GM18520 (cell line): ENCODE results near the gene CHRD.

Experiments used
- ATAC-seq: cut with Tn5 transposase; IDR thresholded peaks from one replicate; pipeline ENCODE4 v1.9.1; 2021; ENCODE audit not compliant: unreplicated experiment

Gene CHRD

DNA sequence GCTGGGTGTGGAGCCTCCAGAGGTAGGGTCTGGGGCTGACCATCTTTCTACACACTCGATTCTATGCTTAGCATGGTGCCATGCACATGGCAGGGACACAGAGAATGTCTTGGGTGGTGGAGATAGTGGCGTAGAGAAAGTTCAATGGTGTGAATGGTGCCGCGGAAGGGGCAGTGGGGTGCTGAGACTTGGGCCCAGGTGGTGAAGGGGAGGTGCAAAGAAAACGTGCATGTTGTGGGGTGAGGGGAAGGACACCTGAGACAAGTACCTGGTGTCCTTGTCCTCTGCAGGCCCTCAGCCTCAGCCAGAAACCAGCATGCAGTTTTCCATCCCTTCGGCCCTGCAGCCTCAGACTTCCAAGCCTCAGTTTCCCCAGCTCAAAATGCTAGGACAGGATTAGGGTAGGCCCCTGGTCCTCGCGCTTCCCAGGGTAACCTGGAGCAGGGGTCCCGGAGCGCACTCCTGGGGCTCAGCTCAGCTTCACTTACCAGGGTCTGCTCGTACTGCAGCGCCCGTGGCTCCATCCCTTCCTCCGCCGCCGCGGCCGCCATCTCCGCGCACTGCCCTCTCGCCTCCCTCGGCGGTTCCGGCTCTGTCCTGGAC lies 18.8 kb upstream of the CHRD start:
- ATAC-seq: peak; percentile 2

- peak; percentile 27 for ATAC-seq
Measured at GRCh38 chr3:184361532-184361931, 18.3 kb upstream of the CHRD start, which contains the start of the genes CLCN2 and POLR2H. Gene CLCN2, minus strand, starts transcription at chr3:184361605. Its CDS starts 126 bp downstream, at chr3:184361479. Gene POLR2H, plus strand, starts transcription at chr3:184361710. Its CDS starts 1,783 bp downstream, at chr3:184363493.

DNA sequence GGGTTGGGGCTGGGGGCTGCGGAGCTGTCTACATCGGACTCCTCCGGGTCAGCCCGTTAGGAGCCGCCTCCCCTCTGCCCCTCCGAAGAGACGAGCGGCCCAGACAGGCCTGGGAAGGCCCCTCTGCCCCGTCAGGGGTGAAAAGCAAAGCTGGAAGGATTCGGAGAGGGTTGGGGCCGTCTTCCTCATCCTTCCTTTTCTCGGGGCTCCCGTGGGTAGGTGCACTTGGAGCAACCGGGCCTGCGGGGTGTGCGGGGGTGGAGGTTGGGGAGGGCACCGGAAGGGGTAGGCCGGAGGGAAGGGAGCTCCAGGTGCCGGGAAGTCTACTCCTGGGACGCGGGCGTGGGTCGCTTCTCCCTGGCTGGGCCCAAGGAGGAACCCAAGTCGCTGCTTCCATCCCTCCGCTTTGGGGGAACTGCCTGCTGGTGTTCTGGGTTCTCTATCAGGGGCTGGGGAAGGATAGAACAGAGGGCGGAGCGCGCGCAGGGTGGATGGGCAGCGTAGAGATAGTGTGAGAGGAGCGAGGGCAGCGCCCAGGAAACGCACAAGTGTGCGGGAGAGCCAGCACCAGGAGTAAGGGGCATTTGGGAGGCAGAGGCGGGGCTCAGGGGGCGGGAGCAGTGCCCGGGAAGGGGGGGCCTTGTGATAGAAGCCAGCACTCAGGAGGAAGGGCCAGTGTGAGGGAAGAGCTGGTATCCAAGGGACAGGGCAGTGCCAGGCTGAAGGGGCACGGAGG lies 17.8 kb upstream of the CHRD start:
- no peak for ATAC-seq

DNA sequence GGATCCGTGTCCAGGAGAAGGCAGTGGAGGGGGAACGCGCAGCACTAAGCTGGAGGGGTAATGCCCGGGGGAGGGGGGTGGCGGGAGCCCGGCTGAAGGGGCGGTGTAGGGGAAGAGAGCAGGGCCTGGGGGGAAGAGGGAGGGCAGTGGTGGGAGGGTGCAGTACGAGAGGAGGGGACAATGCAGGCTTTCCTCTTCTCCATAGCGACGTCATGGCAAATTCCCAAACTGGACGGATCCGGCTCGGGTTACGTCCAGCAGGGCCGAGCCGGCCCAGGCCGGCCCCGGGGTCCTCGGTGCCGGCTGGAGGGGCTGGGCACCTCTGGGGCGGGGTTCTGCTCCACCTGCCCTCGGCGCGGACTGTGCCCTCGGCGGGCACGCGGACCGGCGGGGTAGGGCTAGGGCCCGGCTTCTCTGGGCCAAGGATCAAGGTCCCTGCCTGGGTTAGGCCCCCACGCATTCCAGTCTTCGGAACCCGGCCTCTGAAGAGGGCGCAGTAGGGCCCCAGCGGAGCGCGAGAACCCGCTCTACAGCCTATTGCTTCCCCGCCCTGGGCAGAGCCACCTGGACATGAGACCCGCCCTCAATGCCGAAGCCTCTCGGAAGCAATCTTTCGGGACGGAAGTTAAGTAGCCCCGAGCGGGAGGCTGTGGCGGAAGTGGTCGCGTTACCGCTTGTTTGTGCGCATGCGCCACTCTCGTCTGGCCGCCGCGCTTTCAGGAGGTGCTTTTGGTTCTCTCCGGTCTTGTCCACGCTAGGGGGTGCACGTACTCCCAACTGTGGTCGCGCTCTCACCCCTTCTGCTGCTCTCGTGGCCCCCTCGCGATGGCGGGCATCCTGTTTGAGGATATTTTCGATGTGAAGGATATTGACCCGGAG lies 16.9 kb upstream of the CHRD start:
- ATAC-seq: peak; percentile 88

GRCh38 chr3:184366619-184367289 lies 13.1 kb upstream of the CHRD start:
- ATAC-seq: no peak

DNA sequence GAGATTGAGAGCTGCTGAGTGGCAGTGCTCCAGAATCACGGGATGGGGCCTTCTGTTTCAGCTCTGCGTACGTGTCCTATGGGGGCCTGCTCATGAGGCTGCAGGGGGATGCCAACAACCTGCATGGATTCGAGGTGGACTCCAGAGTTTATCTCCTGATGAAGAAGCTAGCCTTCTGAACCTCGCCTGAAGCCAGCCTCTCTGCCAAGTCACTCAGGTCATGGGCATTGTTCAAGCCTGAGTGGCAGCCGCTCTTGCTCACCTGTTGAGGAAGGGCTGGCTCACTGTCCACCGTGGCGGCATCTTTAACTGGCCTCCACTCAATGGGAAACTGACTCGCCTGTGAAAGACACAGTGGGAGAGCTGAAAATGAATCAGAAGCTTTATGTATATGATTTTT lies 11.7 kb upstream of the CHRD start:
- ATAC-seq: no peak

DNA sequence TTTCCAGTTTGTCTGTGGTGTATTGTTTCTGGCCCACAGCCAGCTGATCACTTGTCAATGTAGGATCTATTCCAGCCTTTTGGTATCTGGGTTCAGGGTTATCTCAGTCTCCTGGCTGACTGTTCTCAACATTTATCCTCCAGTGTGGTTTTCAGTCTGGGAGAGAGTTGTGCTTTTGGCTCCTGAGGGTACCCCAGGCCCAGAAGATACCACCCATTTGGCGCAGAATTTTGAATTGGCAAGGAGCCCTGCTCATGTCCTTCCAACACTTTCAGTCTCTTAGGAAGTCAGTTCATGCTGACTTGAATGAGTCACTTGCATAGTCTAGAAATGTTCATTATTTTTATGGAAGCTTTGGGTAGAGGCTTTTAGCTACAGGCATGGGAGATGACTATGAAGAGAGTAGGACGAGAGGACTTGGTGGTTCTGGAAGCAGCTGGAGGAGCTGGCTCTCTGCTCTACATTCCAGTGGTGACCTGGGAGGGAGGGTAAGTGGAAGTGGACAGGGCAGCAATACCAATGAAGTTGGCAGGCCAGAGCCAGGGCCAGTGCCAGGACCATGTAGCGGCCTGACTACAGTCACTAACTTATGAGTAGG lies 11.2 kb upstream of the CHRD start:
- ATAC-seq: no peak

- peak; percentile 50 for ATAC-seq
Measured at GRCh38 chr3:184371570-184372018, 8.3 kb upstream of the CHRD start.

GRCh38 chr3:184372296-184372821 lies 7.5 kb upstream of the CHRD start:
- no peak for ATAC-seq

DNA sequence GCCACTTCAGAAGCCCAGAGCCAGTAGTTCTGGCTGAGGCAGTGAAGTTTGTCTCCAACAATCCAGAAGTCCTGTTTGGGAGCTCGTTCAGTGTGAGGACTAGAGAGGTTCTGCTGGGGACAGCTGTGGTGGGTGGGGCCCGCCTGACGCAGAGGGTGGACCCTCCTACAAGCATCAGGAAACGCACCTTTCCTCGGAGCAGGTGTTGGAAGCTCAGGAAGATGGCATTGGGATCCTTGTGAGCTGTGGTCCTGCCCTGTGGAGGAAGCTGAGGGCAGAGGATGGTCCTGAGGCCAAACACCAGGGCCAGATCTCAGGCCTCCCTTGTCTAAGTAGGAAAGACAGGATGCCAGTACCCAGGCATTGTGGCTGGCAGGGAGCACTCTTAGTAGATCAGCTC lies 6.9 kb upstream of the CHRD start:
- ATAC-seq: no peak

DNA sequence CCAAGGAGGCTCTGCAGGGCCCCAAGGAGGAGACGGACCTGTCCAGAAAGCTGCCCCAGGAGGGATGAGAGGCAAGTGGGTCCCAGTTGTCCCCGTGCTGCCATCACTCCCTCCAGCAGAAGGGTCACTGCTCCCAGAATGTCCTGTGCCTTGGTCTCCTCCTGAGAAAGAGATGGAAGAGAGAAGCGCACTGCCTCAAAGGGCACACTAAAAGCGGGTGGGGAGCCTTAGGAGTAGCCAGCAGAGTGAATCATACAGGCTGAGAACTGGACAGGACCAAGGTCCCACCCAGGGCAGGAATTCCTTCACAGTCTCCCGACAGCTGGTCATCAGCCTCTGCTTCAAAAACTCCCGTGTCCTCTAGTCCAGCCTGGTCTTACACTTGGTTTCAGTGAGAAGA lies 6.4 kb upstream of the CHRD start:
- ATAC-seq: no peak

GRCh38 chr3:184375747-184376461 lies 4.0 kb upstream of the CHRD start:
- ATAC-seq: no peak

- ATAC-seq: no peak
Measured at GRCh38 chr3:184377374-184377773, 2.5 kb upstream of the CHRD start.

DNA sequence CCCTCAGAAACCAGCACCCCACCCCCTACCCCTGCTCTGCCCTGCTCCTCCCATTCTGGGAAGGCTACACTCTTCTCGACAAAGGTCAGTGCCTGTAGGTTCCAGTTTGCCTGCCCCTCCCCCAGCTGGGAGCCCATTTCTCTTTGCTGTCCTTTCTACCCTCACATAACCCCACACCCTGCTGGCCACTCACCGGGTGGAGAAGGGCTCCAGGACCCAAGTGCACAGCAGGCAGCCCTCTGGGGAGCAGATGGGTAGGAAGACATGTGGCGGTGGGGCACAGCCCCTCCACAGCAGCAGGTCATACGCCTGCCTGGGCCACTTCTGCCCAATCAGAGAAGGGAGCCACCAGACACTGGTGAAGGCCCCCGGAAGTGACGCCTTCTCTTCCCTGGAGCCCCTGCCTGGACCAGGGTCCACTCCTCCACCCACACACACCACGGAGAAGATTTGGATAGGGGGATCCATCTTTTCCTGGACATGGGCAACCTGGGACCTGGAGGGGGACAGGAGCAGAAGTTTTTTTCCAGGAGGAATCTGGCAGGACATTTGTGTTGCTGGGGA lies 1.9 kb upstream of the CHRD start, which contains the start of gene THPO:
Gene THPO, minus strand, starts transcription at position 326 of the 564 bp plus-strand sequence. CDS start 1,948 bp downstream, outside the sequence.
- no peak for ATAC-seq

- no peak for ATAC-seq
Measured at GRCh38 chr3:184378651-184379357, 1.1 kb upstream of the CHRD start.

DNA sequence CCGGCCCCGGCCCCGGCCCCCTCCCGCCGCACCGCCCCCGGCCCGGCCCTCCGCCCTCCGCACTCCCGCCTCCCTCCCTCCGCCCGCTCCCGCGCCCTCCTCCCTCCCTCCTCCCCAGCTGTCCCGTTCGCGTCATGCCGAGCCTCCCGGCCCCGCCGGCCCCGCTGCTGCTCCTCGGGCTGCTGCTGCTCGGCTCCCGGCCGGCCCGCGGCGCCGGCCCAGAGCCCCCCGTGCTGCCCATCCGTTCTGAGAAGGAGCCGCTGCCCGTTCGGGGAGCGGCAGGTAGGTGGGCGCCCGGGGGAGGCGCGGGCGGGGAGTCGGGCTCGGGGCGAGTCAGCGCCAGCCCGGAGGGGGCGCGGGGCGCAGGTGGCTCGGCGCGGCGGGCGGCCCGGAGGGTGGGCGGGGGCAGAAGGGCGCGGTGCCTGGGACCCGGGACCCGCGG lies 352 bp downstream of the CHRD start:
- ATAC-seq: no peak

GRCh38 chr3:184380627-184381260 lies 890 bp downstream of the CHRD start:
- ATAC-seq: no peak
